OCI-LY1 (cell line): Measurements from ENCODE around the gene PTPRD.

Experiments
- H2AFZ ChIP-seq: fragments of 200-600 bp; sonication (generic), shearing (Covaris generic); 2 replicates; pipeline ENCODE4 v1.6.0; 2014; ENCODE audit warnings: antibody characterized with exemption, mild to moderate bottlenecking, low read length
- H3F3A ChIP-seq: fragments of 200-600 bp; sonication (generic), shearing (Covaris generic); 2 replicates; pipeline ENCODE4 v1.6.0; 2014; ENCODE audit warnings: mild to moderate bottlenecking, antibody characterized with exemption, low read length, moderate library complexity; ENCODE audit not compliant: insufficient read depth
- H3K27ac ChIP-seq: fragments of 200-600 bp; sonication (generic); 2 replicates; pipeline ENCODE4 v1.5.1; 2014; ENCODE audit warnings: low read length, mixed run types, mild to moderate bottlenecking, low read depth; ENCODE audit not compliant: poor library complexity, severe bottlenecking
- H3K27me3 ChIP-seq: fragments of 200-600 bp; sonication (generic); 2 replicates; pipeline ENCODE4 v1.6.0; 2014; ENCODE audit warnings: antibody characterized with exemption, mild to moderate bottlenecking, low read length, moderate library complexity; ENCODE audit not compliant: insufficient read depth
- H3K36me3 ChIP-seq: fragments of 200-600 bp; sonication (generic); 2 replicates; pipeline ENCODE4 v1.6.1; 2014; ENCODE audit warnings: mild to moderate bottlenecking, antibody characterized with exemption, low read length, moderate library complexity, mixed read lengths; ENCODE audit not compliant: insufficient read depth
- H3K4me1 ChIP-seq: fragments of 200-600 bp; sonication (generic); 2 replicates; pipeline ENCODE4 v1.5.1; 2014; ENCODE audit warnings: mild to moderate bottlenecking, low read length, moderate library complexity; ENCODE audit not compliant: insufficient read depth, severe bottlenecking
- H3K4me2 ChIP-seq: fragments of 200-600 bp; sonication (generic), shearing (Covaris generic); 2 replicates; pipeline ENCODE4 v1.6.1; 2014; ENCODE audit warnings: low read length
- H3K4me3 ChIP-seq: fragments of 200-600 bp; sonication (generic); 2 replicates; pipeline ENCODE4 v1.5.1; 2014; ENCODE audit warnings: low read length, low read depth, mild to moderate bottlenecking, mixed read lengths; ENCODE audit not compliant: poor library complexity, severe bottlenecking
- H3K79me2 ChIP-seq: fragments of 200-600 bp; shearing (Covaris generic); 2 replicates; pipeline ENCODE4 v1.6.1; 2016; ENCODE audit warnings: mixed run types, low read length, mixed read lengths; ENCODE audit not compliant: insufficient read depth
- H3K9ac ChIP-seq: fragments of 200-600 bp; sonication (generic), shearing (Covaris generic); 2 replicates; pipeline ENCODE4 v1.6.1; 2014; ENCODE audit warnings: mild to moderate bottlenecking, low read length, mixed read lengths
- H3K9me2 ChIP-seq: fragments of 200-600 bp; sonication (generic), shearing (Covaris generic); 2 replicates; pipeline ENCODE4 v1.6.1; 2014; ENCODE audit warnings: low read depth, mild to moderate bottlenecking, low read length, mixed read lengths
- H3K9me3 ChIP-seq: fragments of 200-600 bp; shearing (Covaris generic); 2 replicates; pipeline ENCODE4 v1.6.1; 2014; ENCODE audit warnings: low read length, mixed read lengths
- H4K20me1 ChIP-seq: fragments of 200-600 bp; sonication (generic), shearing (Covaris generic); 2 replicates; pipeline ENCODE4 v1.6.0; 2016; ENCODE audit warnings: mild to moderate bottlenecking, low read length; ENCODE audit not compliant: insufficient read depth
- EZH2 ChIP-seq: fragments of 200-600 bp; sonication (generic), shearing (Covaris generic); IDR thresholded peaks from 2 replicates; pipeline ENCODE4 v1.8.0; 2017; ENCODE audit warnings: borderline replicate concordance, mixed run types, mild to moderate bottlenecking, antibody characterized with exemption, low read length, moderate library complexity, mixed read lengths
- TF ChIP-seq, protein P1 (sequence below): fragments of 200-600 bp; sonication (generic), shearing (Covaris generic); IDR thresholded peaks from 2 replicates; pipeline ENCODE4 v1.5.1; 2017; ENCODE audit warnings: mild to moderate bottlenecking, antibody characterized with exemption, low read length, moderate library complexity, mixed read lengths

The PTPRD gene

DNA sequence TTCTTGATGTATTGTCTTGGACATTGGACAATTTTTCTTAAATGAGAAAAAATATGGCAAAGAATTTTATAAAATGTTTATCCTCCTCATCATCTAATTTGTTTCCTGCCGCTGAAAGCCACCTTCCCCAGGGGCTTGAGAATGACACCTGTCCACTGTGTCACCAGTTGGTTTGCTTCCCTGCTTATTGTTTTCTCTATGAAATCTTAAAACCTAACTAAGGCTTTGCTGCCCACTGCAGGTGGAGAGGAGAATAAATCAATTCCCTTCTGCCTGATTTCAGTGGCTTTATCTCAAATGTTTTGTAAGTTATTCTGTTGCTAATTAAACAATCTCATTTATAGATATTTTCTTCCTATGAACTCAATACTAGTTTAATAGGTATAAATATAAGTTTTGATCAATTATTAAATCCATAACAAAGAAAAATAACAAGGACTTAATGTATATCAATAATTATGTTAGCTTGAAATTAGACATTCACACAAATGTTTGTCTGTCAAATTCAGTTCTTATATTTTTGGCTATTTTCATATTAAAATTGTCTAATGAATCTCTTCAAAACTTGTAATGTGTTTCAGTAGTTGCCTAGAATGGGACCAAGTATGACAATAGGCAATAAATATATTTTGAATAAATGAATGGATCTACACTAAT is 822.5 kb downstream of the PTPRD start:
- Histone ChIP-seq H3K27ac (peak overlapping the region; percentile 94), H3K9me3 (no peaks in the 10 kb centered on the region), H2AFZ (no peak overlapping the region), H4K20me1 (no peaks in the 10 kb centered on the region), H3K4me2 (peak overlapping the region; percentile 19; the same call in 1 of the 2 replicates), H3K9ac (peak overlapping the region; percentile 30; the same call in 1 of the 2 replicates), H3K4me3 (no peak overlapping the region), H3F3A (no peaks in the 10 kb centered on the region), H3K79me2 (no peaks in the 10 kb centered on the region), H3K4me1 (peaks cover 56% of the 10 kb centered on the region), H3K27me3 (no peaks in the 10 kb centered on the region), H3K9me2 (no peaks in the 10 kb centered on the region), H3K36me3 (no peaks in the 10 kb centered on the region)
- TF ChIP-seq EZH2 = no peak
- TF ChIP-seq, protein P1, sequence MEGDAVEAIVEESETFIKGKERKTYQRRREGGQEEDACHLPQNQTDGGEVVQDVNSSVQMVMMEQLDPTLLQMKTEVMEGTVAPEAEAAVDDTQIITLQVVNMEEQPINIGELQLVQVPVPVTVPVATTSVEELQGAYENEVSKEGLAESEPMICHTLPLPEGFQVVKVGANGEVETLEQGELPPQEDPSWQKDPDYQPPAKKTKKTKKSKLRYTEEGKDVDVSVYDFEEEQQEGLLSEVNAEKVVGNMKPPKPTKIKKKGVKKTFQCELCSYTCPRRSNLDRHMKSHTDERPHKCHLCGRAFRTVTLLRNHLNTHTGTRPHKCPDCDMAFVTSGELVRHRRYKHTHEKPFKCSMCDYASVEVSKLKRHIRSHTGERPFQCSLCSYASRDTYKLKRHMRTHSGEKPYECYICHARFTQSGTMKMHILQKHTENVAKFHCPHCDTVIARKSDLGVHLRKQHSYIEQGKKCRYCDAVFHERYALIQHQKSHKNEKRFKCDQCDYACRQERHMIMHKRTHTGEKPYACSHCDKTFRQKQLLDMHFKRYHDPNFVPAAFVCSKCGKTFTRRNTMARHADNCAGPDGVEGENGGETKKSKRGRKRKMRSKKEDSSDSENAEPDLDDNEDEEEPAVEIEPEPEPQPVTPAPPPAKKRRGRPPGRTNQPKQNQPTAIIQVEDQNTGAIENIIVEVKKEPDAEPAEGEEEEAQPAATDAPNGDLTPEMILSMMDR = peak; percentile 88

DNA sequence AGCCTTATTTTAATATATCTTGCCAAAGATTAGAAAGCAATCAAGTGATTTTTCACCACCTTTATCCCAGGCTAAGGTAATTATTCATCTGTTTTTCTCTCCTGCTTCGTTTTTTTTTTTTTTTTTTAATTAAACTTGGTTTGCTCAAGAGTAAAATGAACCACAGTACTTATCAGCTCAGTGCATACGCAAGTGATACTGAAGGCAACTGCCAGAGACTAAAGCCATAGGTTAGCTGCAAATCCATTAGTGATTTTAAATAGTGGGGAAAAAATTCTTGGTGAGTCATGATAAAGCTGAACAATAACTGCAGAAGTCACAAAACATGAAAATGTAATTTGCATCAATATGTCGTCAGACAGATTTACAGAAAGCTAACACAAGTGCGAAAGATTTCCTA is 829.1 kb downstream of the PTPRD start:
- H3K27ac ChIP-seq = no peak overlapping the region
- H4K20me1 ChIP-seq = no peaks in the 10 kb centered on the region
- no peaks in the 10 kb centered on the region for H3F3A ChIP-seq
- peaks cover 4% of the 10 kb centered on the region; the same call in 1 of the 2 replicates for H3K9me3 ChIP-seq
- H3K4me3 ChIP-seq = no peak overlapping the region
- H3K36me3 ChIP-seq = no peaks in the 10 kb centered on the region
- no peak overlapping the region for H3K4me2 ChIP-seq
- no peaks in the 10 kb centered on the region for H3K79me2 ChIP-seq
- H3K9me2 ChIP-seq = no peaks in the 10 kb centered on the region
- H3K9ac ChIP-seq = no peak overlapping the region
- H2AFZ ChIP-seq = peak overlapping the region; percentile 74; the same call in 1 of the 2 replicates
- H3K27me3 ChIP-seq = no peaks in the 10 kb centered on the region
- H3K4me1 ChIP-seq = peaks cover 4% of the 10 kb centered on the region
- TF ChIP-seq, protein P1 = no peak
- no peak for TF ChIP-seq EZH2

DNA sequence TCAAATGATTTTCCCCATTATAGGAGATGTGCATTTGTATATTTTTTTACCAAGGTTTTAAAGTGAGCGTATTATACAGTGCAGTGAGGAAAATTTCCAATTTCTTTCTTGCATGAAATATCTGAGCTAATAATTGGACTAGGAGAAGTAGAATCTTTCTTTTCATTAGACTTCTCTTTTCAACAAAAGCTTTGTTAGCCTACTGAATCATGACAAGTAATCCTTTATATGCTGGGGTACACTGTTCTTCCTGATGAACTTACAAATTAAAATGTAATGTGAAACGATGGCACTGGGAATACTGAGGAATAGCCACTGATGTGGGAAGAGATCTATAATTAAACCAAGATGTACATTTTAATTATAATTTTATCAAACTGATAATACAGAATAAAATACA is 829.6 kb downstream of the PTPRD start:
- Histone ChIP-seq H3K9me3 (peaks cover 4% of the 10 kb centered on the region; the same call in 1 of the 2 replicates), H3K4me2 (no peak overlapping the region), H3K9ac (no peak overlapping the region), H3K4me1 (no peaks in the 10 kb centered on the region), H3K27me3 (no peaks in the 10 kb centered on the region), H2AFZ (no peak overlapping the region), H3K9me2 (no peaks in the 10 kb centered on the region), H4K20me1 (no peaks in the 10 kb centered on the region), H3K4me3 (no peak overlapping the region), H3K27ac (no peak overlapping the region), H3K36me3 (no peaks in the 10 kb centered on the region), H3F3A (no peaks in the 10 kb centered on the region), H3K79me2 (no peaks in the 10 kb centered on the region)
- TF ChIP-seq, protein P1 = no peak
- TF ChIP-seq EZH2 = no peak
